AG04450 (cell line): Measurements from ENCODE around the gene NREP. TPM values are rescaled to one million over a fixed set of nuclear protein-coding genes. Genes with fewer than 3 reads are reported as not detected.

ENCODE experiments used
- CTCF ChIA-PET: fragments of 300-600, 350-600 bp; formaldehyde crosslinking; extraction: SDS; loops from one replicate; lab custom pipeline; 2022; ENCODE audit warnings: antibody characterized with exemption, inconsistent platforms; lab: Charles Lee
- POLR2A ChIA-PET: fragments of 350-600 bp; formaldehyde crosslinking; extraction: SDS; loops from one replicate; lab custom pipeline; 2021; ENCODE audit warnings: antibody characterized with exemption, inconsistent platforms; lab: Yijun Ruan, JAX
- DNase-seq: peaks from one replicate; pipeline ENCODE4 v3.0.0-alpha.2; 2011; ENCODE audit warnings: low read depth, low spot score
- H3K27ac ChIP-seq: one replicate; pipeline ENCODE4 v1.5.1; 2012; ENCODE audit warnings: low read depth, low read length, control low read depth
- H3K27me3 ChIP-seq: one replicate; pipeline ENCODE4 v1.6.0; 2012; ENCODE audit warnings: low read length; ENCODE audit not compliant: control insufficient read depth, insufficient read depth
- H3K4me3 ChIP-seq: 2 replicates; pipeline ENCODE4 v1.5.1; 2011; ENCODE audit warnings: mild to moderate bottlenecking, low read depth, low read length, control low read depth
- H3K9me3 ChIP-seq: 2 replicates; pipeline ENCODE4 v1.5.1; 2012; ENCODE audit warnings: low read length; ENCODE audit not compliant: control insufficient read depth, insufficient read depth
- polyA plus RNA-seq: library from polyadenylated mRNA; depleted of rRNA; stranded (reverse); fragments of >200 nt; gene quantifications from 2 replicates; pipeline ENCODE4 v1.2.3, GENCODE V29; 2011
- TF ChIP-seq, protein P1 (sequence below): IDR thresholded peaks from 2 replicates; pipeline ENCODE4 v1.5.1; 2011; ENCODE audit warnings: low read depth, low read length, control low read depth, inconsistent platforms

The NREP gene
- polyA plus RNA-seq, 1 experiment: 329 TPM

GRCh38 chr5:111737716-111738115, 19.3 kb downstream of the NREP start:
- H3K27me3 ChIP-seq: no peaks in the 10 kb centered on the region
- CTCF ChIA-PET: interaction anchor here (0.6 to 1.4 kb wide), 2 partner anchors 206 to 319 kb away, joined by 4 to 10 read pairs; no protein-coding TSS in a partner anchor
- POLR2A ChIA-PET: interaction anchor here (0.6 to 1.1 kb wide), 3 partner anchors 20 to 409 kb away, joined by 3 to 4 read pairs (median 3); no protein-coding TSS in a partner anchor
- H3K27ac ChIP-seq: no peak overlapping the region
- H3K4me3 ChIP-seq: no peak overlapping the region
- TF ChIP-seq, protein P1, sequence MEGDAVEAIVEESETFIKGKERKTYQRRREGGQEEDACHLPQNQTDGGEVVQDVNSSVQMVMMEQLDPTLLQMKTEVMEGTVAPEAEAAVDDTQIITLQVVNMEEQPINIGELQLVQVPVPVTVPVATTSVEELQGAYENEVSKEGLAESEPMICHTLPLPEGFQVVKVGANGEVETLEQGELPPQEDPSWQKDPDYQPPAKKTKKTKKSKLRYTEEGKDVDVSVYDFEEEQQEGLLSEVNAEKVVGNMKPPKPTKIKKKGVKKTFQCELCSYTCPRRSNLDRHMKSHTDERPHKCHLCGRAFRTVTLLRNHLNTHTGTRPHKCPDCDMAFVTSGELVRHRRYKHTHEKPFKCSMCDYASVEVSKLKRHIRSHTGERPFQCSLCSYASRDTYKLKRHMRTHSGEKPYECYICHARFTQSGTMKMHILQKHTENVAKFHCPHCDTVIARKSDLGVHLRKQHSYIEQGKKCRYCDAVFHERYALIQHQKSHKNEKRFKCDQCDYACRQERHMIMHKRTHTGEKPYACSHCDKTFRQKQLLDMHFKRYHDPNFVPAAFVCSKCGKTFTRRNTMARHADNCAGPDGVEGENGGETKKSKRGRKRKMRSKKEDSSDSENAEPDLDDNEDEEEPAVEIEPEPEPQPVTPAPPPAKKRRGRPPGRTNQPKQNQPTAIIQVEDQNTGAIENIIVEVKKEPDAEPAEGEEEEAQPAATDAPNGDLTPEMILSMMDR: no peak
- DNase-seq: no peak
- H3K9me3 ChIP-seq: no peaks in the 10 kb centered on the region

DNA sequence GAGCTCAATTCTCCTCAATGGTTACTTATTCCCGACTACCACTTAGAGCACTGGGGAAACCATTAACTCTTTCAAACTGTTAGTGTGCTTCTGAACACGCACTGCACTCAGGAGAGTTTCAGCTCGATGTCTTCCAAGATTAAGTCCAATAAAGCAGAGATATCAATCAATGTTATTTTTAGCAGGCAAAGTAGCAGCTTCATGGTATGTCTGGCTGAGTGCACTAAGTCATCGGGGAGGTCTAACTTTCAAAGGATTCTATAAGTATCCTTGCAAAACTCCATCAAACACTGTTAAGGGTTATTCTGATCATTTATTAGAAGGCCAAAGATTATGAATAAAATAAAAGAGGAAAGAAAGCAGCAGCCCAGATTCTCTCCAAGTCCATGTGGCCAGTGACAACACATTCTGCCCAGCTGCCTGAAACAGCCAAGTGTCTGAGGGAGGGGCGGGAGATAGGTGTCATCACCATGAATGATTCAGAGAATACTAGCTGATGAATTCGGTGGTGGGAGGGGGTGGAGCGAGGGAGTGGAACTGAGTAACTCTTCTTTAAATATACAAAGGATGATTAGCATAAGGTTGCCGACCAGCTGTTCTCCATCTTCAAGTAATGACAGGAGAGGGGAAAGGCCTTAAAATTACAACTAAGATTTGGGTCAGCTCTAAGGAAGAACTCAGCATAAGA, 21.3 kb downstream of the NREP start:
- ChIA-PET CTCF (interaction anchor here (1.0 to 1.9 kb wide), 4 partner anchors 14 to 411 kb away, joined by 3 to 14 read pairs (median 4); no protein-coding TSS in a partner anchor), POLR2A (interaction anchor here (0.7 to 1.7 kb wide), 9 partner anchors 12 to 359 kb away, joined by 3 to 14 read pairs (median 5); partner anchors contain the start of gene NREP)
- H3K27me3 ChIP-seq: no peaks in the 10 kb centered on the region
- H3K4me3 ChIP-seq: no peak overlapping the region
- peak overlapping the region; percentile 33 for H3K27ac ChIP-seq
- peak; percentile 92 for DNase-seq
- H3K9me3 ChIP-seq: no peaks in the 10 kb centered on the region
- TF ChIP-seq, protein P1: no peak

- TF ChIP-seq, protein P1: no peak
- Histone ChIP-seq H3K4me3 (no peak overlapping the region), H3K27me3 (no peaks in the 10 kb centered on the region), H3K27ac (no peak overlapping the region), H3K9me3 (no peaks in the 10 kb centered on the region)
- POLR2A ChIA-PET: interaction anchor here (1.0 kb wide), 1 partner anchor 15 kb away, joined by 3 read pairs; no protein-coding TSS in a partner anchor
- DNase-seq: no peak
- CTCF ChIA-PET: interaction anchor here (1.9 kb wide), 1 partner anchor 184 kb away, joined by 14 read pairs; no protein-coding TSS in a partner anchor
Observed at GRCh38 chr5:111734597-111734996, 22.4 kb downstream of the NREP start.

DNA sequence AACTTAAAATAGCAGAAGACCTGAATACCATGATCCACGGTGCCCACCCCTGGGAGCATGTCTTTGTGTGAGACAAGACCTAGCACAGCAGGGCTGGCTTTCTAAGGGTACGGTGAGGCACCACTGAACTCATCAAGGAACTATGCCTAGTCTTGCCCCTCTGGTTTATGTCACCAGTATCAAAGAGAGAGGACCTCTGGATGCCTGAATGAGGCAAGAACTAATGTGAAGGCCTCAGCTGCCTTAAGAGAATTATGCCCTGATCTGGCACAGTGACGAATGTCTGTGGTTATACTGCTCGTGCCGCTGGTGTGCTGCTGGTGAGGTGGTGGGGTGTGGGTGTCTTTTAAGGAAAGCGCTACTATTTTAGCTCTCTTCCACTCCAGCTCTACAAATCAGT, 23.0 kb downstream of the NREP start:
- Histone ChIP-seq H3K9me3 (no peaks in the 10 kb centered on the region), H3K4me3 (no peak overlapping the region), H3K27me3 (no peaks in the 10 kb centered on the region), H3K27ac (peak overlapping the region; percentile 22)
- TF ChIP-seq, protein P1: no peak
- ChIA-PET CTCF (no interaction called here), POLR2A (interaction anchor here (1.0 kb wide), 1 partner anchor 16 kb away, joined by 3 read pairs; no protein-coding TSS in a partner anchor)
- DNase-seq: no peak

DNA sequence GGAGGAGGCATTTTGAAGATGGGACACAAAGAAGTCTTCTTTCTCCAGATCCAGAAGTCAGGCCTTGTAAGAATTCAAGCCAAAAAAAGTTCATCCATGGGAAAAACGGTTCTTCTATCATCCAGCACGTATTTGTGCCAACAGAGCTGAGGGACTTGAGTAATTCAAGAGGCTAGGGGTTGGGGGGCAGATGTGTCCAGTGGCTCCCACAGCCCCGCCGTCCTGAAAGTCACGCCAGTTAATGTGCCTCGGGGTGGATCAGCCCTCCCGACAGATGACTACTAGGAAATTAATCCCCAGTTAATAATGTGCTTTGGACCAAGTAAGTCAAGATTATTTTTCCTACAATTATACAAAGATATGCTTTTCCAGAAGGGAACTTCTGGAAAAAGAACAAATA, 23.4 kb downstream of the NREP start:
- no peak overlapping the region for H3K27ac ChIP-seq
- H3K9me3 ChIP-seq: no peaks in the 10 kb centered on the region
- CTCF ChIA-PET: no interaction called here
- no peak for DNase-seq
- TF ChIP-seq, protein P1: no peak
- H3K27me3 ChIP-seq: no peaks in the 10 kb centered on the region
- H3K4me3 ChIP-seq: no peak overlapping the region
- POLR2A ChIA-PET: interaction anchor here (1.0 kb wide), 1 partner anchor 16 kb away, joined by 3 read pairs; no protein-coding TSS in a partner anchor
